GM12878 (cell line): ENCODE measurements around the gene MYO19. TPM values are rescaled to one million over a fixed set of nuclear protein-coding genes. Genes with fewer than 3 reads are reported as not detected.

Experiments
- CBFB ChIP-seq: IDR thresholded peaks from 2 replicates; pipeline ENCODE4 v1.6.1; 2016; ENCODE audit warnings: antibody characterized with exemption, low read depth
- CUX1 ChIP-seq: IDR thresholded peaks from 2 replicates; pipeline ENCODE4 v1.6.1; 2012; ENCODE audit warnings: improper control_type of control experiment, low read depth, low read length; ENCODE audit not compliant: insufficient replicate concordance
- RB1 ChIP-seq: fragments of 450-650 bp; formaldehyde crosslinking; IDR thresholded peaks from 2 replicates; pipeline ENCODE4 v1.6.1; 2017; ENCODE audit warnings: mild to moderate bottlenecking, borderline replicate concordance
- polyA plus RNA-seq, 11 experiments: library from polyadenylated mRNA; depleted of rRNA in 4 of 11; unstranded in 6 of 11; stranded (reverse) in 5 of 11; fragments of >200 nt; fragmentation: Nextera tagmentation in 4 of 11; fragmentation: Illumina TruSeq in 1 of 11; extraction: Ambion mirVana in 4 of 11; extraction: Trizol in 1 of 11; gene quantifications; 1 replicate in 1 of 11; 2 replicates in 10 of 11; pipeline versions ENCODE4 v1.2.1 to v1.2.3, GENCODE V29; 2011 to 2016; ENCODE audit warnings: inconsistent platforms in 2 of 11, missing spikeins in 2 of 11, low read depth in 1 of 11
- total RNA-seq, 4 experiments: library from RNA; depleted of rRNA in 3 of 4; stranded (reverse); fragments of >200 nt in 3 of 4; fragmentation: Illumina TruSeq in 1 of 4; extraction: Trizol in 1 of 4; gene quantifications; 2 replicates each; pipeline versions ENCODE4 v1.2.1 to v1.2.3, GENCODE V29; 2013 to 2021
- TF ChIP-seq, protein P1 (sequence below): fragments of 450-650 bp; IDR thresholded peaks from 2 replicates; pipeline ENCODE4 v1.6.1; 2017; ENCODE audit warnings: mild to moderate bottlenecking, moderate library complexity

Gene MYO19
- total and polyA plus RNA-seq, 10 of the 15 experiments (the other 5 are each of a cell fraction or from before 2014, with no cell fraction given) = 11.4 to 103 (median 67.1) TPM

DNA sequence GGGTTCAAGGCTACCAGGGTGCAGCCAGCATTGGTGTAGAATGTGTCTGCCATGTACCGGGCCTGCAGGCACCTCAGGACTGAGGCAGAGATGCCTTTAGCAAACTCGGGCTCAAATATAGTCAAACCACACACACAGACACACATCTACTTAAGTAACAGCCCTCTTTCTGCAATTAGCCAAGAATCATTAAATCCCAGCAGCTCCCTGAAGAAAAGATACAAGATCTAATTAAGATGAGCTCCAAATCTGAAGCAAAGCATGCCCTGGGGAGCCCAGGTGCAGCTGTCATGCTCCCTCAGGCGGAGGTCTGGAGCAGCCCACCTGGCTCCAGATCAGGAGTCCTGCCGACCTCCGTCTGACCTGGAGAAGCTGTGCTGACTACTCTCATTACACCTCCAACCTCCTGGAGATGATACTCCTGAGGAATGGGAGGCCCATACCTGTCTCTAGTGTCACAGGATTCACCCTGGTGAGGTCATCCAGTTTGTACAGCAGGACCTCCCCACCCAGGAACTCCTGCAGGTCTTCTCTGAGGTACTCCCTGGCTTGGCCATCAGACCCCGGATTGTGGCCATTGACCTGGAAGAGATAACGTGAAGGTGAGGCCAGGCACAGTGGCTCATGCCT, 6.9 kb downstream of the MYO19 start (continued):
- TF ChIP-seq, protein P1, sequence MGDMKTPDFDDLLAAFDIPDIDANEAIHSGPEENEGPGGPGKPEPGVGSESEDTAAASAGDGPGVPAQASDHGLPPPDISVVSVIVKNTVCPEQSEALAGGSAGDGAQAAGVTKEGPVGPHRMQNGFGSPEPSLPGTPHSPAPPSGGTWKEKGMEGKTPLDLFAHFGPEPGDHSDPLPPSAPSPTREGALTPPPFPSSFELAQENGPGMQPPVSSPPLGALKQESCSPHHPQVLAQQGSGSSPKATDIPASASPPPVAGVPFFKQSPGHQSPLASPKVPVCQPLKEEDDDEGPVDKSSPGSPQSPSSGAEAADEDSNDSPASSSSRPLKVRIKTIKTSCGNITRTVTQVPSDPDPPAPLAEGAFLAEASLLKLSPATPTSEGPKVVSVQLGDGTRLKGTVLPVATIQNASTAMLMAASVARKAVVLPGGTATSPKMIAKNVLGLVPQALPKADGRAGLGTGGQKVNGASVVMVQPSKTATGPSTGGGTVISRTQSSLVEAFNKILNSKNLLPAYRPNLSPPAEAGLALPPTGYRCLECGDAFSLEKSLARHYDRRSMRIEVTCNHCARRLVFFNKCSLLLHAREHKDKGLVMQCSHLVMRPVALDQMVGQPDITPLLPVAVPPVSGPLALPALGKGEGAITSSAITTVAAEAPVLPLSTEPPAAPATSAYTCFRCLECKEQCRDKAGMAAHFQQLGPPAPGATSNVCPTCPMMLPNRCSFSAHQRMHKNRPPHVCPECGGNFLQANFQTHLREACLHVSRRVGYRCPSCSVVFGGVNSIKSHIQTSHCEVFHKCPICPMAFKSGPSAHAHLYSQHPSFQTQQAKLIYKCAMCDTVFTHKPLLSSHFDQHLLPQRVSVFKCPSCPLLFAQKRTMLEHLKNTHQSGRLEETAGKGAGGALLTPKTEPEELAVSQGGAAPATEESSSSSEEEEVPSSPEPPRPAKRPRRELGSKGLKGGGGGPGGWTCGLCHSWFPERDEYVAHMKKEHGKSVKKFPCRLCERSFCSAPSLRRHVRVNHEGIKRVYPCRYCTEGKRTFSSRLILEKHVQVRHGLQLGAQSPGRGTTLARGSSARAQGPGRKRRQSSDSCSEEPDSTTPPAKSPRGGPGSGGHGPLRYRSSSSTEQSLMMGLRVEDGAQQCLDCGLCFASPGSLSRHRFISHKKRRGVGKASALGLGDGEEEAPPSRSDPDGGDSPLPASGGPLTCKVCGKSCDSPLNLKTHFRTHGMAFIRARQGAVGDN = no peak
- no peak for TF ChIP-seq CBFB
- no peak for TF ChIP-seq RB1
- TF ChIP-seq CUX1 = no peak
